D721Med (cell line): Measurements from ENCODE around the gene PATL2.

Experiments used
- DNase-seq: peaks from one replicate; pipeline ENCODE4 v3.0.0; 2011; ENCODE audit warnings: low spot score; ENCODE audit not compliant: insufficient read length
- FAIRE-seq: peaks from 2 replicates; lab custom pipeline; 2011; peaks lifted over from hg19 to GRCh38; lab: Jason Lieb, UNC
- TF ChIP-seq, protein P1 (sequence below): IDR thresholded peaks from 2 replicates; pipeline ENCODE4 v1.5.1; 2012; ENCODE audit warnings: mild to moderate bottlenecking, control low read depth; ENCODE audit not compliant: insufficient read depth; ENCODE audit errors: missing control alignments

PATL2 gene

GRCh38 chr15:44716983-44717602 is 6.0 kb upstream of the PATL2 start:
- TF ChIP-seq, protein P1, sequence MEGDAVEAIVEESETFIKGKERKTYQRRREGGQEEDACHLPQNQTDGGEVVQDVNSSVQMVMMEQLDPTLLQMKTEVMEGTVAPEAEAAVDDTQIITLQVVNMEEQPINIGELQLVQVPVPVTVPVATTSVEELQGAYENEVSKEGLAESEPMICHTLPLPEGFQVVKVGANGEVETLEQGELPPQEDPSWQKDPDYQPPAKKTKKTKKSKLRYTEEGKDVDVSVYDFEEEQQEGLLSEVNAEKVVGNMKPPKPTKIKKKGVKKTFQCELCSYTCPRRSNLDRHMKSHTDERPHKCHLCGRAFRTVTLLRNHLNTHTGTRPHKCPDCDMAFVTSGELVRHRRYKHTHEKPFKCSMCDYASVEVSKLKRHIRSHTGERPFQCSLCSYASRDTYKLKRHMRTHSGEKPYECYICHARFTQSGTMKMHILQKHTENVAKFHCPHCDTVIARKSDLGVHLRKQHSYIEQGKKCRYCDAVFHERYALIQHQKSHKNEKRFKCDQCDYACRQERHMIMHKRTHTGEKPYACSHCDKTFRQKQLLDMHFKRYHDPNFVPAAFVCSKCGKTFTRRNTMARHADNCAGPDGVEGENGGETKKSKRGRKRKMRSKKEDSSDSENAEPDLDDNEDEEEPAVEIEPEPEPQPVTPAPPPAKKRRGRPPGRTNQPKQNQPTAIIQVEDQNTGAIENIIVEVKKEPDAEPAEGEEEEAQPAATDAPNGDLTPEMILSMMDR = no peak
- no peak for FAIRE-seq
- DNase-seq = no peak

- TF ChIP-seq, protein P1 = no peak
- FAIRE-seq (no peak), DNase-seq (no peak)
These were observed 4.7 kb upstream of the PATL2 start for GRCh38 chr15:44715797-44716334.

- FAIRE-seq = no peak
- TF ChIP-seq, protein P1 = no peak
- no peak for DNase-seq
These were observed 4.1 kb upstream of the PATL2 start for GRCh38 chr15:44715142-44715796.

DNA sequence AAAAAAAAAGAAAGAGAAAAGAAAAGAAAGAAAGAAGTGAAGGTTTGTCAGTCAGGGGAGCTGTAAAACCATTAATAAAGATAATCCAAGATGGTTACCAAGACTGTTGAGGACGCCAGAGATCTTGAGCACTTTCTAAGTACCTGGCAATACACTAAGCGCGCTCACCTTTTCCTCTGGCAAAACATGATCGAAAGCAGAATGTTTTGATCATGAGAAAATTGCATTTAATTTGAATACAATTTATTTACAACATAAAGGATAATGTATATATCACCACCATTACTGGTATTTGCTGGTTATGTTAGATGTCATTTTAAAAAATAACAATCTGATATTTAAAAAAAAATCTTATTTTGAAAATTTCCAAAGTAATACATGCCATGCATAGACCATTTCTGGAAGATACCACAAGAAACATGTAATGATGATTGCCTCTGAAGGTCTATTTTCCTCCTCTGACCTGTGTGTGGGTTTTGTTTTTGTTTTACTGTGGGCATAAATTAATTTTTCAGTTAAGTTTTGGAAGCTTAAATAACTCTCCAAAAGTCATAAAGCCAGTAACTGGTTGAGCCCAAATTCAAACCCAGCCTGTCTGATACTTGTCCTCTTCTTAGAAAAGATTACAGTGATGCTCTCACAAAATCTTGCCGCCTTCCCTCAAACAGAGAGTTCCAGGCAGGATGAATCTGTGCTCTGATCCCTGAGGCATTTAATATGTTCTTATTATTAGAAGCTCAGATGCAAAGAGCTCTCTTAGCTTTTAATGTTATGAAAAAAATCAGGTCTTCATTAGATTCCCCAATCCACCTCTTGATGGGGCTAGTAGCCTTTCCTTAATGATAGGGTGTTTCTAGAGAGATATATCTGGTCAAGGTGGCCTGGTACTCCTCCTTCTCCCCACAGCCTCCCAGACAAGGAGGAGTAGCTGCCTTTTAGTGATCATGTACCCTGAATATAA is 2.2 kb upstream of the PATL2 start:
- no peak for FAIRE-seq
- TF ChIP-seq, protein P1 = peak; percentile 26

DNA sequence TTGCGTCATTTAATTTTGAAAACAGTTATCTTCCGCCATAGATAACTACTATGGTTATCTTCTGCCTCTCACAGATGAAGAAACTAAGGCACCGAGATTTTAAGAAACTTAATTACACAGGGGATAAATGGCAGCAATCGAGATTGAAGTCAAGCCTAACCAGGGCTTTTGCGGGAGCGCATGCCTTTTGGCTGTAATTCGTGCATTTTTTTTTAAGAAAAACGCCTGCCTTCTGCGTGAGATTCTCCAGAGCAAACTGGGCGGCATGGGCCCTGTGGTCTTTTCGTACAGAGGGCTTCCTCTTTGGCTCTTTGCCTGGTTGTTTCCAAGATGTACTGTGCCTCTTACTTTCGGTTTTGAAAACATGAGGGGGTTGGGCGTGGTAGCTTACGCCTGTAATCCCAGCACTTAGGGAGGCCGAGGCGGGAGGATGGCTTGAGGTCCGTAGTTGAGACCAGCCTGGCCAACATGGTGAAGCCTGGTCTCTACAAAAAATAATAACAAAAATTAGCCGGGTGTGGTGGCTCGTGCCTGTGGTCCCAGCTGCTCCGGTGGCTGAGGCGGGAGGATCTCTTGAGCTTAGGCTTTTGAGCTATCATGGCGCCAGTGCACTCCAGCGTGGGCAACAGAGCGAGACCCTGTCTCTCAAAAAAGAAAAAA is 1.4 kb upstream of the PATL2 start:
- DNase-seq (no peak), FAIRE-seq (no peak)
- TF ChIP-seq, protein P1 = no peak

More for the DNA sequence above, 2.2 kb upstream of the PATL2 start:
- DNase-seq = no peak

GRCh38 chr15:44711743-44712345 is 721 bp upstream of the PATL2 start:
- DNase-seq (no peak), FAIRE-seq (no peak)

More at GRCh38 chr15:44711743-44712345, 721 bp upstream of the PATL2 start:
- TF ChIP-seq, protein P1 = no peak
